Measurements from ENCODE around the gene LSM14B.
A peak's percentile ranks its signal among the peaks of the same experiment; 100 is the strongest.
"Not testable (repeated sequence)": the region's sequence is repeated elsewhere in the genome, so short reads cannot be mapped to it uniquely, and the experiment has no call there.

LSM14B gene

DNA sequence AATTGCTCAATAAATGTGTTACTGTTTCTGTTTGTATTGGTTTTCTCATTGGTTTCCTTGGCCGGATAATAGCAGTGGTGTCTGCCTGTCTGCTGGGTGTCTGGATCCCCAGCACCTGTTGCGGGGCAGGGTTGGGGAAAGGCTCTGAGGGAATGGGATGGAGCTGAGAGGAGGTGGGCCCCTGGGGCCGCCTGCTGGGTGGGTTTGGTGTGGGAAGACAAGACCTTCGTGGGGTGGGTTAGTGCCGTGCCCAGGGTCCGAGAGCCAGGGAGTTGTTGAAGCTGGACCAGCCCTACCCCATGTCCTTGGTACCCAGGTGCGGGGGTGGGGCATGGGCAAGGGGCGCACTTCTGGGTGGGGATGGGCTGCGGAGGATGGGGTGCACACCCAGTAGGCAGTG, 25.3 kb downstream of the LSM14B start:
- no peak for DNase-seq (ENCODE audit: low spot score)

DNA sequence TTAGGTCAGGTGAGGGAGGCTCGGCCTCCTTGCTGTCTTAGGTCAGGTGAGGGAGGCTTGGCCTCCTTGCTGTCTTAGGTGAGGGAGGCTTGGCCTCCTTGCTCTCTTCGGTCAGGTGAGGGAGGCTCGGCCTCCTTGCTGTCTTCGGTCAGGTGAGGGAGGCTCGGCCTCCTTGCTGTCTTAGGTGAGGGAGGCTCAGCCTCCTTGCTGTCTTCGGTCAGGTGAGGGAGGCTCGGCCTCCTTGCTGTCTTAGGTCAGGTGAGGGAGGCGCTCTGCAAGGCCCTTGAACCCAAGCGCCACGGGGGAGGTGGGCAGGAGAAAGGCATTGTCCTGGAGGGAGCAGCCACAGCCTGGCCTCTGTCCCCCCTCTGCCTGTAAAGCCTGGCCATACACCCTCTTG, 26.1 kb downstream of the LSM14B start:
- not testable (repeated sequence) for DNase-seq (ENCODE audit: low spot score)

DNA sequence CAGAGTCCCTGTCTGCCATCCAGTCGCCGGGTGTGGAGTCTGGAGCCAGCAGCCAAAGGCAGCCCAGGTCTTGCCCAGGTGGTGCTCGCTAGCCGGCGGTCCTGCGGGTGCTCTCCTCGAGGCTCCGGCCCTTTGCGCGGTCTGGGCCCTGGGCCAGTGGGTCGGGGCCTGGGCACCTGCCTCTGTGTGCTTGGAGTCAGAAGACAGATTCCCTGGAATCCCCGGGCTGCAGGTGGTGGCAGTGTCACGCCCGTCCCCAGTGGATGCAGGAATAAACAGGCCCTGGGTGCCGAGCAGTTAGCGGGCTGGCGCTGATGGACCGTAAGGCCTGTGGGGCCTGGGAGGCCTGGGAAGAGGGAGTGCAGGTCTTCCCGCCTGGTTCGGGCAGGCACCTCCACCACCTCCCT, 26.6 kb downstream of the LSM14B start:
- DNase-seq (ENCODE audit: low spot score), result no peak

DNA sequence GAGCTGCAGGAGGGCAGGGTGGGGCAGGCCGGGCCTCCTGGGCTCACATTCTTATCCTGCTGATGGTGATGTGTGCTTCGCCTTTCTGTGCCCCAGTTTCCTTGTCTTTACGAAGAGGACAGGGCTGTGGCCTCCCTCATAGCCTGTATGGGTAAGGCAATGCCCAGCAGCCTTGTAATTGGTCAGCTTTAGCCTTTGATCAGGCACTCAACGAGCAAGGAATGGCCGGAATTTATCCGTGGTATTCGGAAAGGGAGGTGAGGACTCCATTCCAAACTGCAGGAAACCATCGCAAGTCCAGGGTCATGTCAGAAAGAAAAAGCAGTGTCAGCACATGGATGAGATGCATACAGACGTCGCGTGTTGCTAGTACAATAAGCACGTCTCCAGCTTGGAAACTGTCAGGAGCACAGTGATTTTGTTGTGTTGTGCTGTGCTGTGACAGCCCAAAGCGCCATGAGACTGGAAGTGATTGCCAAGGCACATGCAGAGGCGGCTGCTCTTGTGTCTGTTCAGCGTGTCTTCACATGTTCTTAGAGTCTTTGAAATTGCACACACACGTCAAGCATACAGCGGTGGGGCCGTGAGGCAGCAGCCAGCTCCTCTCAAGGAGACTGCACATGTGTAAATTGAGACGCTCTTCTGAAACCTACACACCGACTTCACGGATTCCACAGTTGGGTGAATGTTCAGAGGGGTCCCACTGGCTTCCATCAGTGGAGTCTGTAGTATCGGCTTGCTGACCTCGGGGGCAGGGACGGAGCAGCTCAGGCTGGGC, 27.4 kb downstream of the LSM14B start:
- no peak for DNase-seq (ENCODE audit: low spot score)

DNA sequence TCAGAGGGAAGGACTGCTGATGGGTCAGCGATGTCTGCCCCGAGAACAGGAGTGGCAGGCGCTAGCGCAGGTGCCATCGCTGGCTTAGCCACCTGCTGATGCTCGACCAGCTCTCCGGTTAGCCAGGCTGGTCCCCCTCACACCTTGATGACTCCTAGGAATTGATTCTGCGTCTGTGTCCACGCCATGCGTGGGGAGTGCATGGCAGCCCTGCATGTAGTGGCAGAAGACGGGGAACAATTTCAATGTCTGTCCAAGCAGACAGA, 28.0 kb downstream of the LSM14B start:
- no peak for DNase-seq (ENCODE audit: low spot score)

DNA sequence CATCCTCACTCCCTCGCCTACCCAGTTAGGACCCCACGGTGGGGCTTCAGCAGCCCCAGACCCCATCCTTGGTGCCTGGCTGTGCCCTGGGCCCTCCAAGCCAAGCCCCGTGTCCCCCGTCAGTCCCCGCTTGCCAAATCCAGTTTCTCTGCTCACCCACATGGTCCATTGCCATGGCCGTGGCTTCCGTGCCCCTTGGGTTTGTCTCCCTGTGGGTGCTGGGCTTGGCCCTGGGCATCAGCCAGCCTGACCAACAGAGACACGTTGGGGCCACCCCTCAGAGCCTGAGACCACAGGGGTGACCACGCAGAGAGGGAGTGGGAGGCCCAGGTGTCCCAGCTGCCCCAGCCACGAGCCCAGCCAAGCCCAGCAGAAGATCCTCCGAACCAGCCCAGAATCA, 28.9 kb downstream of the LSM14B start:
- no peak for DNase-seq (ENCODE audit: low spot score)

DNA sequence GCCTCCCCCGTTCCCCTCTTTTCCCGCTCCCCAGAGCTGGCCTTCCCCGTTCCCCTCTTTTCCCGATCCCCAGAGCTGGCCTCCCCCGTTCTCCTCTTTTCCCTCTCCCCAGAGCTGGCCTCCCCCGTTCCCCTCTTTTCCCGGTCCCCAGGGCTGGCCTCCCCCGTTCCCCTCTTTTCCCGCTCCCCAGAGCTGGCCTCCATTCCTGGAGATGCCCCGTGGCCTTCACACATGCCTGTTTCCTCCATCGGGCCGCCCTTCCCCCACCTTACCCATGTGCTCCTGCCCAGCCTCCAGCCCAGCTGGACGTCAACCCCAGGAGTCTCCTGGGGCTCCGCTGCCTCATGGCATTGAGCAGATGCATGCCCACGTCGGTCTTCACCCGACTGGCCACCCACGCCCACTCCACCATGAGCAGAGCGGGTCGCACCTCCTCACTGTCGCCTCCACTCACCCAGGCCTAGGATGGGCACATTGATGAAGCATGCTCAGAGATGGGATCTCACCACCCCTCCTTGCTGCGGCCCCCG, 29.6 kb downstream of the LSM14B start:
- no peak for DNase-seq (ENCODE audit: low spot score)

DNA sequence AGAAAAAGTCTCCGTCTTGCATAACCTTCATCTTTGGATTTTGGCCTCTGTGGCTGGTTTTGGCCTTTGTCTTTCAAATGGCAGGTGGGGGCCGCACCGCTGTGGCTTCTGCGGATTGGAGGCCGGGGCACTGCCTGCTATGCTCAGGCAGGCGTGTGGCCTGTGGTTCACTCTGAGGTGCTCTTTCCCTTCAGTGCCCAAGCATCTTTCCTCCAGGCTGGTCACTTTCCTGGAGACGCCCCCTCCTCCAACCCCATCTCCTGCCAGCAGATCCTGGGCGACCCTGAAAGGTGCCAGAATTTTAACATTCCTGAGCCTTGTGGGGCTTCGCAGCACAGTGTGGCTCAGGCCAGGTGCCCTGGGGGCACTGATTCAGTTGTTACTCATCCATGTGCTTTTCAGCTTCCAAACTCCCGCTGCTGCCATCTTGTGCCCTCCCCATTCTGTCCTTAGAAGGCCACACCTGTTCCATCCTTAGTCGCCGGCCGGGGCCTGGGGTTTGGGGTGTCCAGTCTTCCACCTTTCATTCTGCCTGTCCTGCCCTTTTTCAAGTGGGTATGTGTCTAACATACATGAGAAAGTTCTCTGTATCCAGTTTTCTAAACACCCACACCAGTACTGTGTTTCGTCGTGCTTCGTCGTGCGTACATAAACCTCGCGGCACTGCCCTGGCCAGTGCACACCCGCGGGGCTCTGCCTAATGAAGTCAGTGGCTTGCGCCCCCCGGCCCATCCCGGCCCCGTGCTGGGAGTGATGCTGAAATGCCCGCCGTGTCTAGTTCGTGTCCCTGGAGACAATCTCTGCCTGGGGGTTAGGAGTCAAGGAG, 33.4 kb downstream of the LSM14B start:
- no peak for DNase-seq (ENCODE audit: low spot score)

DNA sequence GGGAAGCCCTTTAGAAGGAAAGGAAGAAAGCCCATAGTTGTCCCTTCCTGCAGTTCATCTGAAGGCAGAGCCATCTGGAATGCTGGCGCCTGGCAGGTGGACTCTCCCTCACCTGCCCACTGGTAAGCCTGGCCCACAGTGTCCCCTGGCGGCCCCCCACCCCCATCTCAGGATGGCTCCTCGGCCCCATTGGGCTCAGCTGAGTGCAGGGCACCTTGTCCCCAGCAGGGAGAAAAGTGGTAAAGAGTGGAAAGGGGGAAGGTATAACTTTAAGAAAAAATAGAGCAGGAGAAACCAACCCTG, 33.9 kb downstream of the LSM14B start:
- no peak for DNase-seq (ENCODE audit: low spot score)

DNA sequence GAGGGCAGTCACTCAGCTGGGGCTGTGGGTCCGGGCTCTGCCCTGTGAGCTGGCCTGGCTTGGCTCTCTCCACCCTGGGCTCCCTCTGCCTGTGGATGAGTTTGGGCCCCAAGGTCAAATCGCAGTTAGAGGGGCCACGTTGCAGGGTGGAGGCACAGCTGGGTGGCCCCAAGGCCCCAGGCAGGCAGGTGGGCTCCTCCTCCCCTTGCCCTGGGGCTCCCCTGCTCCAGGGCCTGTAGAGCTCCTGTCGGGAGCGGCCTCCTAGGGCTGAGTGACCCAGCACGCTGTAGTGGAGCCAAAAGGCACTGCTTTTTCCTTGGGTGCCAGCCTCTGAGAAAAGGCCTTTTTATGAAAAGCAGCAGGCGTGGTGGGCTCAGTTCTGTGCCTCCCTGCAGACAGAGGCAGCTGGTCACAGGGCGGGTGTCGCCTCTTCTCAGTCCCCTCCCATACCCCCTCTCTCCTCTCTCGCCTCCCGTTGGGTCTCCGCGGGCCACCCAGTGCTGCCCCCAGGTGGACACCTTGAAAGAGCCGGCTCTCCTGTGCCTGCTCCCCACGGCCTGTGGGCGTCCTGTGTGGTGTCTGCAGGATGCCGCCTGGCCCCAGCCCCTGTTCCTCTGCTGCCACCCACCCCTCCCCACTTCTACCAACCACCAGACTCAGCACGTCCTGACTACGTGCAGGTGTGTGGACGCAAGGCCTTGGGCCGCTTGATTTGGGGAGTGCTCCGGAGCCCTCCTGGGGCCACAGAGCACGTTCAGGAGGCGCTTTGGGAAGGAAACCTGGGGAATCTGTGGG, 34.5 kb downstream of the LSM14B start:
- DNase-seq (ENCODE audit: low spot score), result peak; percentile 68

DNA sequence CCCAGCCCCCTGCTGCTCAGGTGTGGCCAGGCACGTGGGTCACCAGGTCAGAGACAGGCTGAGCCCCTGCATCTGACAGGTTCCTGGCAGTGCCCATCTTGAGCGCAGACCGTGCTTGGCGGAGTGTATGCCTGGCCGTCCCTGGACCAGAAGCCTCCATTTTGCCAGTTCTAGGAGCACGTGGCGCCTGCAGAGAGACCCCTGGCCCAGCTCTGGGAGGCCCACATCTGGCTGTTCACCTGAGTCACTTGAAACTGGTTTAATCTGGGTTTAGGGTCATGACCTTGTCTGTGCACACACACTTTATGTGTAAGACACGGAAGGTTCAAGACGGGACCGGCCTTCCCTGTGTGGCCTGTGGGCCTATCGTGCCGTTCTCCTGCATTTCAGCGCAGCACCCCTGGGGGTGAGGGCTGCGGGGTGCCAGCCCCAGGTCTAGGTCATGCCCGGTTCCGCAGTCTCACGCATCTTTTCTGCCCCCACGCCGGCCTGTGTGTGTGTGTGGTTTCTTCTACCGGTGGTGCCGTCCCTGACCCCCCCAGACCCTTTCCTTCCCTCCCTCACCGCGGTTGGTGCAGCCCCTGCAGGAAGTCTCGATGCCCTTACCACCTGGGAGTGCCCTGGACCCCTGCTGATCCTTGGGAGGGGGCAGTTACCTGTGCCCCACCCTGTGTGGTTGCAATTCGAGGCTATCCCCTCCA, 35.3 kb downstream of the LSM14B start:
- DNase-seq (ENCODE audit: low spot score), result no peak

DNA sequence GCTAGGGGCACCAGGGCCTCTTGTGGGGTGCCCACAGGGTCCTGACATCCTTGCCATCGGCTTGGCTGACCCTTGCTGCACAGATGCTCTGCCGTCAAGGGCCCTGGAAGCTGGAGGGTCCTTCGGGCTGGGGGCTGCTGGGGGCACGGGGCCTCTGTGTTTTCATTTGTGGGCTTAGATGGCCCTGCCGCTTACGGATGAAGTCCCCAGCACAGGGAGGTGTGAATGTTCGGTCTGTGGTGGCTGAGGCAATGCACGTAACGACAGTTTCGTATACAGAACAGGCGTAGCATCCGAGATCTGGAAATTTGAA, 35.8 kb downstream of the LSM14B start:
- DNase-seq (ENCODE audit: low spot score), result no peak

DNA sequence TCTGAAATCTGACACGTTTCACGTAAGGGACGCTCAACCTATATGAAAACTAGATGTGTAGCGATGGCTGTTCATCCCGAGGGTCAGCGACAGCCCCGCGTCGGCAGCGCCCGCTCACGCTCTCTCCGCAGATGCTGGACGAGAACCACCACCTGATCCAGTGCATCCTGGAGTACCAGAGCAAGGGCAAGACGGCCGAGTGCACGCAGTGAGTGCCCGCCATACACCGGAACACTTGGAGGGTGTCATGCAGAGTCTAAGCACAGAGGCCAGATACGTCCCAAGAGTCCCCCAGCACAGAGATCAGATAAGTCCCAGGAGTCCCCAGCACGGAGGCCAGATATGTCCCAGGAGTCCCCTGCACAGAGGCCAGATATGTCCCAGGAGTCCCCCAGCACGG, 36.3 kb downstream of the LSM14B start:
- DNase-seq (ENCODE audit: low spot score), result no peak

DNA sequence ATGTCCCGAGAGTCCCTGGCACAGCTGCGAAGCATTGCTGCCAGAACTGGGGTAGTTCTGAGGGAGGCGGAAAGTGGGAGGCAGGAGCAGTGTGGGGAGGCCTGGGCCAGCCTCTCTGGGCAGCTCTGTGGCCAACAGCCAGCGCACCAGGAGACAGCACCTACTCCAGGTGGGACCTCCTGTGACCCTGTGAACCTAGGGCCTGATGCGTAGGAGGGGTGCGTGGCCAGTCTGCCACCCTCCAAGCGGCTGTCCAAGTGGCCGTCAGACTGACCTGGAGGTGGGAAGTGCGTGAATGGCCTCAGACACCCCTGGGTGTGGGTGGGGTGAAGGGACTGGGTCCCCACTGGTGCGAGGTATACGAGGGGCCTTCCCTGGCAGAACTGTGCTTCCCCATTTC, 36.8 kb downstream of the LSM14B start:
- DNase-seq (ENCODE audit: low spot score), result no peak

DNA sequence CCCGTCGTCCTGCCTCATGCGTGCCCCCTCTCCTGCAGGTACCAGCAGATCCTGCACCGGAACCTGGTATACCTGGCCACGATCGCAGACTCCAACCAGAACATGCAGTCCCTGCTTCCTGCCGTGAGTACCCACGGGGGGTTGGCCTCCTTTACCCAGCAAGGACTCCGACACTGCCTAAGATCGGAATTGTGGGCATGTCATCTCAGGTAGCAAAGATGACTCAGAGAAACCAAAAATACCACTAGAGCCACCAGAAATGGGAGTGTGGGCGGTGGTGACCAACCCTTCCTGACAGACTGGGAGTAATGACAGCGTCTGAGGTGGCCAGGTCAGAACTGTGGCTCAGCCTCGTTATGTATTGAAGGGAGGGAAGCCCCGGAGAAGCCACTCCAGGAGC, 37.6 kb downstream of the LSM14B start:
- no peak for DNase-seq (ENCODE audit: low spot score)

DNA sequence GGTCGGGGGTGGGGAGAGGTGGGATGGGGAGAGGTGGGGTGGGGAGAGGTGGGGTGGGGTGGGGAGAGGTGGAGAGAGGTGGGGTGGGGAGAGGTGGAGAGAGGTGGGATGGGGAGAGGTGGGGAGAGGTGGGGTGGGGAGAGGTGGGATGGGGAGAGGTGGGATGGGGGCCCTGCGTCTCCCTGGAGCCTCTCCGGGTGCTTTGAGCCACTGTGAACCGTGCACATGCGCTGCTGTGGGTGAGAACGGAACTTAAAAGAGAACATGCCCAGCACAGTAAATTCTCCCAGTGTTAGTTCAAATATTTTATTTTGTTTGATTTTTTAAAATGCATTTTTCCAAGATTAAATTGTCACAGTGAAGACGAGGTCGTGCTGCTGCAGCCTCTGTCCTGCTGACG, 38.0 kb downstream of the LSM14B start:
- no peak for DNase-seq (ENCODE audit: low spot score)

DNA sequence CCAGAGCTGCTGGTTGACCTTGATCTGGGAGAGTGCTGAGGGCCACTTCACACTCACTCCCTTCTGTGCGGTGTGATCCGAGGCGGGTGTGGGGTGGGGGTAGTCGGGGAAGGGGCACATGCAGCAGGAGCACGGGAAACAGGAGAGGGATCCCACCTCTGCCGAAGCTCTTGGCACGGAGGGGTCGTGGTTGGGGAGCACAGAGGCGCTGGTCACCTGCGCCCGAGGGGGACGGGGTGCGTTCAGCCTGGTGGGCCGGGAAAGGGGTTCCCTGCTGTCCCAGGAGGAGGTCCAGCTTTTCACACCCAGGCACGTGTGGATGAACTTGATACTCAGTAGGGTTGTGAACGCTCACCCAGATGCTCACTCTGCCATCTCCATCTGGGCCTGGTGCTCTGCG, 38.6 kb downstream of the LSM14B start:
- no peak for DNase-seq (ENCODE audit: low spot score)

DNA sequence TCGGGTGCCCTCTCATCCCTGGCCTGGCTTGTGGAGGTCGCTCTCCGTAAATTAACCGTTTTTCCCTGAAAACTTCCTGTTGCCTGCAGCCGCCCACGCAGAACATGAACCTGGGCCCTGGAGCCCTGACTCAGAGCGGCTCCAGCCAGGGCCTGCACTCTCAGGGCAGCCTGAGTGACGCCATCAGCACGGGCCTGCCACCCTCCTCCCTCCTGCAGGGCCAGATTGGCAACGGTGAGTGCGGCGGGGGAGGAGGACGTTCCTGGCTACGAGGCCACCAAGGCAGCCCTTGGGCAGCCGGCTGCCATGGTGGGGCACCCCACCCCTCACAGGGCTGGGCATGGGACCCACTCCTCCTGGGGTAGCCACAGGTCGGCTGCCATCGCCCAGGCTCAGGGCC, 39.1 kb downstream of the LSM14B start:
- DNase-seq (ENCODE audit: low spot score), result no peak

DNA sequence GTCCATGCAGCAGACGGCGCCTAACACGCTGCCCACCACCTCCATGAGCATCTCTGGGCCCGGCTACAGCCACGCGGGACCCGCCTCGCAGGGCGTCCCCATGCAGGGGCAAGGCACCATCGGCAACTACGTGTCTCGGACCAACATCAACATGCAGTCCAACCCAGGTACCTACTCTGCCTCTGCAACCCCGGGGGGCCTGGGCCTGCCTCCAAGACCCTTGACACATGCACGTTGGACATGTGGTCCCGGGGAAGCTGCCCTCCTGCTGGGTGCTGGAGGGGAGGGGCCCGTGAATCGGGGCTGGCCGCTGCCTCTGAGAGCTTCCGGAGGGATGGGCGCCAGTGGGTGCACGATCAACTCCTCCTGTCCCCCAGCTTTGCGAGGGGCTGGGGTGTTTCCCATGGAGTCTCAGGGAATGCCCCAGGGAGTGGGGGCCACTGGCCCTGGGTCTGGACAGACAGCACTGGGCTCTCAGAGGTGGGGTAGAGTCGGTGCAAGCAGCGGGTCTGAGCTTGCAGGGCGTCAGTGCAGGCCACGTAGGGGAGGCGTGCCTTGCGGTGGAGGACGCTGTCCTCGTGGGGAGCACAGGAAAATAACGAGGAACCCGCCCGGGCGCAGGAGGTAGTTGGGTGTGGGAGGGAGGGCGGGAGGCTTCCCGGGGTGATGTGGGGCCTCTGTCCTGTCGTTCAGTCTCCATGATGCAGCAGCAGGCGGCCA, 40.6 kb downstream of the LSM14B start:
- DNase-seq (ENCODE audit: low spot score), result no peak

DNA sequence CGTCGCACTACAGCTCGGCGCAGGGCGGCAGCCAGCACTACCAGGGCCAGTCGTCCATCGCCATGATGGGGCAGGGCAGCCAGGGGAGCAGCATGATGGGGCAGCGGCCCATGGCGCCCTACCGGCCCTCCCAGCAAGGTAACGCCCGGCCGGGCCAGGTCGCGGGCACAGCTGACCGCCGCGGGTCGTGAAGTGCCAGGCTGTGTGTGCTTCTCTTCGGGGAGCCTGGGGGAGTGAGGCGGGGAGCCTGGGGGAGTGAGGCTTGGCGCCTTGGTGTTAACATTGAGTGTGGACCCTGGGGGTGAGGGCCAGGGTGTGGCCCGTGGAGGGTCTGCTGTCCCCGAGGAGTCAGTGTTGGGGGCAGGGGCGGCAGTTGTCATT, 41.2 kb downstream of the LSM14B start:
- no peak for DNase-seq (ENCODE audit: low spot score)

DNA sequence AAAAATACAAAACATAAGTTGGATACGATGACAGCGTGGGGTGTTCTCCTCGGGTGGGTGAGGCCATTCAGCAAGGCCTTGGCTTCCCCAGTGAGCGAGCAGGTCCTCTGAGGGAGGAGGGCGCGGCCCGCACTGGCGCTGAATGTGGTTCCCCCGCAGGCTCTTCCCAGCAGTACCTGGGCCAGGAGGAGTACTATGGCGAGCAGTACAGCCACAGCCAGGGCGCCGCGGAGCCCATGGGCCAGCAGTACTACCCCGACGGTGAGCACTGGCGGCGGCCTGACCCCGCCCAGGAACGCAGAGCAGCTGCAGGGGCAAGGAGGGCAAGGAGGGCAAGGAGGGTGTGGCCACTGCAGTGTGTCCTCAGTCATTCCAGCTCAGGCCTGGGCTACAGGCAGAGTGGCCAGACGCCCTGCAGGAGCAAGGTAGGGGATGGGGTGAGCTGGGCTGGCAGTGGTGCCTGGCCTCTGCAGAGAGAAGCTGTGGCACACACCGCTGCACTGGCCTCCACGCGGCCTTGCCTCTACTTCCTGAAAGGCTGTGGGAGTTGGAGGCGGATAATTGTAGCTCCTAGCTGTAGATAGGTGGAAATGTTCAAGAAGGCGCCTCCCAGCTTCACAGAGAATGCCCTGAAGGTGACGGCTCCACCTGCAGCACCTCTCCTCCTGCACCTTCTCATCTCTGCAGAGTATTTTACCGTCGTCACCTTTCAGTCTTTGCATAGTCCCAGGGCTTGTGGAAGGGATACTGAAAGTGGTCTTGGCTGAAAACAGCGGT, 41.9 kb downstream of the LSM14B start:
- DNase-seq (ENCODE audit: low spot score), result no peak

Measured in hematopoietic multipotent progenitor cell treated with erythropoietin and hydrocortisone succinate and interleukin-3 and kit ligand, for 15 days (in vitro differentiated cells).